ENCODE results near the gene RDH12.
"Not testable (repeated sequence)": the region's sequence is repeated elsewhere in the genome, so short reads cannot be mapped to it uniquely, and the experiment has no call there.

RDH12 gene

GRCh38 chr14:67701492-67701891 is at the start of gene RDH12:
RDH12 (plus strand) TSS chr14:67701886; CDS start chr14:67722643, 20,757 bp downstream.
- DNase-seq: not testable (repeated sequence)

DNA sequence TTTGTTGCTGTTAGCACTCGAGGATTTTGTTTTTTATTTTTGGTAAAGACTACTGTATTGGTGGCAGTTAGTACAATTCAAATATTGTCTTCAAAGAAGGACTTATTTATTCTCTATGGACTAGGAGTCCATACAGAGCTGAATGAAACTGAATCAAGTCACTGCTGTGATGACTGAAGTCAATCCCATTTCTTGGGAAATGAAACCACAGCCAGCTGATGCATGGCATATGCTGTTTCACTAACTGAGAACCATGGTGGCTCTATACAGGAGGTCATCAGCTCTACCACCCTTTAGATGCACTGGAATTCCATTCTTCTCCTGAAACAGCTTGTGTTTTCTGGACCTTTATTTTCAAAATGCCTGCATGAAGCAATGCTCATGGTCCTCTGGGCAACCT is 49.5 kb upstream of the RDH12 start:
- DNase-seq: no peak

DNA sequence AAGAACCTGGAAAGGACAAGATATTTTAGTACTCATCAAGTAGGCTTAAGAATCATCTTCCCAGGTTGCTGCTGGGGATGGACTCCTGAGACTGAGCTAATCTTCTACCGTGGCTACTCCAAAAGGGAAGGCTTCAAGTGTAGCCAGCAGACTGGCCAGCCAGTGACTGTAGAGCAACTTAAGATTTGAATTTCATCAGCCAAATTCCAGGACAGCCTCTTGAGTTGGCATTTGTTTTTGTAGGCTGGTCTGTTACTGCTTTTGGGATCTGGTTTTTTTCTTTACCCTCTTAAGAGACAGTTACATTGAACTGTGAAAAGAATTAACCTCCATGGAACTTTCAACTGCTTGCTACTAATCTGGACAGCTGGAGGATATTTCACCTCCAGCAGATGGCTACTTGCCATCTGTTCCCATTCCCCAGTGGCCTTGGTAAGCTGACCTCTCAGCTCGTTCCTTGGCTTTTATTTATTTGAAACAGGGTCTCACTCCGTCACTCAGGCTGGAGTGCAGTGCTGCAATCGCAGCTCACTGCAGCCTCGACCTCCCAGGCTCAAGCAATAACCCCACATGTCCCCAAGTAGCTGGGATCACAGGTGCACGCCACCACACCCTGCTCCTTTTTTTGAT is 47.9 kb upstream of the RDH12 start:
- DNase-seq: no peak

- DNase-seq: no peak
Measured at GRCh38 chr14:67663633-67664032, 38.1 kb upstream of the RDH12 start.

GRCh38 chr14:67665868-67666267 is 35.8 kb upstream of the RDH12 start:
- no peak for DNase-seq

DNA sequence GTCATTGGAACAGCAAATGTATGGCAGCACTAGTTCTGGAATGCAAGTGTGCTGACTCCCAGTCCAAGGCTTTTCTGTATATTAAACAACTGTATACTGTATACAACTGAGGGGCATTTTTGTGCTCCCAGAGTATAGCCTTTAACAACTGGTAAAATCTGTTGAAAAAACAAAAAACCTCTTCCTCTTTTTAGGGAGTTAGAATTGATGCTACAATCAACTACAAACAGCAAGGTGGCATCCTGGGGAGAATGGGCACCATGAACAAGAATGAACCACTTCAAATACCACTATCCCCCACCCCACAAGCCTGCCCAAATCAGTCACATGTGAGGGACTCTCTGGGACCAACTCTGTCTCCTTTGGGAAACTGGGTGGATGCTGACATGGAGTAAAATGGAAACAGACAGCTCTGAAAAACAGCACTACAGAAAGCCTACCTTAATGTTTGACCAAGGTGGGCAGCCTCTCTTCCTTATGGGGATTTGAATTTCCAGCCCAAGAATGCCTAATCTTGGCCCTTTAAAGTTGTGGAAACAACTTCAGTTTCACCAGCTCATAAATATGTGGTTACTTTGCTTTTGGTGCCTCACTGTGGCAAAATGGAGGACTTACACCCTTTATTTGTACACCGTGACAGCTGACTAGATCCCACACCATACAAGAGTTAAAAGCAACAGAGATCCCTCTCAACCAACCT is 34.8 kb upstream of the RDH12 start:
- no peak for DNase-seq

DNA sequence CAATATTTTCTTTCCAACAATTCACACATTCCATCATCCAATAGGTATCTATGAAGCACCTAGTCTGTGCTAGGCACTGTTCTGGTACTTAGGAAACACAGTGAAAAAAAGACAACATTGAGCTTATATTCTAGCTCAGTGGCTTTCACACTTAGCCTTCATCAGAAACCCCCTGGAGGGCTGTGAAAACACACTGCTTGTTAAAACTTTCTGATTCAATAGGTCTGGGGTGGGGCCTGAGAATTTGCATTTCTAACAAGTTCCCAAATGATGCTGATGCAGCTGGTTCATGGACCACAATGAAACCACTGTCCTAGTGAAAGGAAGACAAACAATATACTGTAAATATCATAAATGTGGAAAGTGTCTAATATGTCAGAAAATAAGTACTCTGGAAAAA is 33.1 kb upstream of the RDH12 start:
- no peak for DNase-seq

DNA sequence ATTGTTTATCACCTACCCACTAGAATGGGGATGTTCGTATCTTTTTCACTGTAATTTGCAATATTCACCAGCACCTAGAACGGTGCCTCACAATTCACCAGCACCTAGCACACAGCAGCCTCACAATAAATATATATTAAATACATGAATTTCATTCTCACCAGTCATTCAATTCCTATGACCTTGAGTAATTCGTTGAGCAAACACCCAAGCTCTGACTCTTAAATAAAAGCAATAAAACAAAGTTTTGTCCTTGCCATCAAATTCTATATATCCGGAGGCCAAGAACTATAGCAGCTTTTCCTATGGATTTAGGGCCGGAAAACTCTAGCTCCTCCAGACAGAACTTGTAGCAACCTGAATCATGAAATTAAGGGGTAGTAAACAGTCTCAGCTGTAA is 28.2 kb upstream of the RDH12 start:
- no peak for DNase-seq

- DNase-seq: peak; percentile 21
Measured at GRCh38 chr14:67674139-67674479, 27.6 kb upstream of the RDH12 start.

DNA sequence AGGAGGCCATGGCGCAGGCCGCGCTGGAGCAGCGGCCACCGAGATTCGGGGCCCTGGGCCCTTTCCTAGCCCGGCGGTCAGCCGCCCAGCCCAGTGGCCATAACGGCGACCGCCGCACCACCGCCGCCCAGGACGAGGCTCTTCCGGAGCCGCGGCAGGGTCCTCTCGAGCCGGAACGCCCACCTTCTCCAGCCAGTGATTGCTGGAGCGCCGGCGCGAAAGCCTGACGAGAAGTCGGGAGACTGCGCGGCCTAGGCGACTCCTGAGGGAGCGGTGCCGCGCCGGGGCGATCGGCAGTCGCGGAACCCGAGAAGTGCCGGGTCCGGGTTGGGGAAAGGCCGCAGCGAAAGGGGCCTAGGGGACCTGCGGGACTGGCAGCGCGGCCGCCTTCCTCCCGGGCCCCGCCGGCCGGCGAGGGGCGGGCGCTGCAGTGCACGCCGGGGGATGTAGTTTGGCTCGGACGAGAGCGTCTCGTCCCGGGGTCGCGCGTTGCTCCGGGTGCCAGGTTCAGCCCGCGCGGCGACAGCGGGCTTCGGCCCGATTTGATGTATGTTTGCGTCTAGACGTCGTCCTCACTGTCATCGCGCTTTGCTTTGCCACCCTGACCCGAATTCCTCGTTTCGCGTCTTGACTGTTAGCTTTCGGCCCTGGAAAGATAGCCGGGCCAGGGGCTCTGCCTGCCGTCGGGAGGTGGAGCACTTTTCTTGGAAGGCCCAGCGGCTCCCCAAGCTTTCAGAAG is 27.0 kb upstream of the RDH12 start, which contains the start of gene VTI1B:
Gene VTI1B, minus strand, starts transcription at position 153 of the 739 bp plus-strand sequence. Its CDS starts 143 bp downstream, at position 10.
- peak; percentile 39 for DNase-seq

GRCh38 chr14:67675219-67675582 is 26.5 kb upstream of the RDH12 start:
- DNase-seq: no peak

DNA sequence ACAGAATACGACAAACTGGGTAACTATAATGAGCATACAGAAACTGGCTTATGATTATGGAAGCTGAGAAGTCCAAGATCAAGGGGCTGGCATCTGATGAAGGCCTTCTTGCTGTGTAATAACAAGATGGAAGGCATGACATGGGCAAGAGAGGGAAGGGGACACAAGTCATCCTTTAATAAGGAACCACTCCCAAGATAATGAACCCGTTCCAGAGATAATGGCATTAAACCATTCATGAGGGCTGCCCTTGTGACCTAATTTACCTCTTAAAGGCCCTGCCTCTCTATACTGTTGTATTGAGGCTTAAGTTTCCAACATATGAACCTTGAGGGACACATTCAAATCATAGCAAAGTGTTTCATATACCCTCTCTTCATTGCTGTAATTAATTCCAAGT is 22.7 kb upstream of the RDH12 start:
- no peak for DNase-seq

- no peak for DNase-seq
Measured at GRCh38 chr14:67680121-67680602, 21.5 kb upstream of the RDH12 start.

- no peak for DNase-seq
Measured at GRCh38 chr14:67680941-67681340, 20.7 kb upstream of the RDH12 start.

- no peak for DNase-seq
Measured at GRCh38 chr14:67683842-67684241, 17.8 kb upstream of the RDH12 start.

DNA sequence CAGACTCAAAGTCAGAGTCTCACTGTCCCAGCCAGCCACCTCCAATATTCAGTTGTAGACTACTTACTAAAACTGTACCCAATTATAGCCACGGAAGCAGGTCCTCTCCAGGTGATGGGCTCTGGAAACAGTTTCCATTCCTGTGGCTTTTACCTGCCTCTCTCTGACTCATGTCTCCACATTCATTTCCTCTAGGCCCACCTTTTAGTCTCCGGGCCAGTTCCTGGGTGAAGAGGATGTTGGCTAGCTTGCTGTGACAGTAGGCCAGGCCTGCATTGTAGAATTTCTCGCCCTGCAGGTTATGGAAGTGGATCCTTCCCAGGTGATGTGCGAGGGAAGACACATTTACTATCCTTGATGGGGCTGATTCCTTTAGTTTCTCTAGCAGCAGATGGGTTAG is 11.7 kb upstream of the RDH12 start:
- no peak for DNase-seq

DNA sequence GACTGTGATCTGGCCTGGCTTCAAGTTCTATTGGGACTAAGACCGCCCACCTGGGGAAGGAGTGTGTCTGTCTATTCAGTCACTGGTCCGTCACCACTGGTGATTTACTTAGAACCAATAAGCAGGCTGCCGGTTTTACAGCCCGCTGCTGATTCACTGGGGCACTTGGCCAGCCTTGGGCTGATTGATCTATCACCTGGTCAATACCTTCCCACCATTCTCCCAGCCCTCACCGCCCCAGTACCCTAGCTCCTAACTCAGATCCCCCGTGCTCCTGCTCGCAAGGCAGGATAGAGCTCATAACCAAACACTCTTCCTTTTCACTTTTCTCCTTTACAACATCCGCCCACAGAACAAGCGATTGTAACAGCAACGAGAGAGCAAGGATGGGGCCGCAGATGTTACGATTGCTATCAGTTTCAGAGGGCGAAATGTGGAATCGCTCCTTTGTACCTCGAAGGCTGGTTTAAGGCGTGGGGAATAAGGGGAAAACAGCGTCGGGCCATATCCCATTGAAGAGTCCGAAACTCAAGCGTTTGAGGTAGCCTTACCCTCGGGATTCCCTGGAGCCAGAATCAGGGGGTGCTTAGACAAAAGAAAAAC is 6.8 kb upstream of the RDH12 start:
- peak; percentile 13 for DNase-seq

GRCh38 chr14:67695394-67695949 is 6.2 kb upstream of the RDH12 start, which contains the start of gene RDH11:
RDH11 (minus strand) TSS chr14:67695764; CDS start chr14:67695703, 61 bp downstream.
- DNase-seq: peak; percentile 70

GRCh38 chr14:67697006-67697405 is 4.7 kb upstream of the RDH12 start:
- DNase-seq: no peak

DNA sequence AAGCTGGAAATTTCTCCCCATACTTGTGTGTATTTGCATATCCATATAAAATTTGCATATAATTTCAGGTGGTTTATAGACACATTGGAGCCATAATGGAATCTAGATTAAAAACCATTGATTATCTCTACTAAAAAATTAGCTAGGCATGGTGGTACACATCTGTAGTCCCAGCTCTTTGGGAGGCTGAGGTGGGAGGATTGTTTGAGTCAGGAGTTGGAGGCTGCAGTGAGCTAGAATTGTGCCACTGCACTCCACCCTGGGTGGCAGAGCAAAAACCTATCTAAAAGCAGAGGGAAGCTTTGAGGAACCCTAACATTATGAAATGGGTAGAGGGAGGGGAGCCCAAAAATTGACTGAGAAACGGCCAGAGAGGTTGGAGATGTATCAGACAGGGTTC is 3.5 kb upstream of the RDH12 start:
- no peak for DNase-seq

DNA sequence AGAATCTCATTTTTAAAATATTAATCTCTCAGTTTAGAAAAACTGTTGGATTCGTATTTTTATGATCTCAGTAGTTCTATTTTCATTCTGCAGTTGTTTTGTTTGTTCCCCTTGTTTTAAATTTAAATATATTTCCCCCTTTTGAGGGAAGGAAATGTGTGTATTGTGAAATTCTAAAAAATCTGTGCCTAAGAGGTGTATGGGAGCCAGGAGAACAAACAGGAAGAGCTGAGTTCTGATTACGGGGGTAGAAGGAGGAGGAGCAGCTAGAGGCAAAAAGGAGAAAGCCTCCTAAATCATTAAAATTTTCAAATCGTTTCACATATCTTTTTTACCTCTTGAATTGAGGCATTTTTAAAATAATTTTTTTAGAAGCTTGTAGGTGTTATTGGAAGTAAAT is 2.3 kb downstream of the RDH12 start:
- no peak for DNase-seq

DNA sequence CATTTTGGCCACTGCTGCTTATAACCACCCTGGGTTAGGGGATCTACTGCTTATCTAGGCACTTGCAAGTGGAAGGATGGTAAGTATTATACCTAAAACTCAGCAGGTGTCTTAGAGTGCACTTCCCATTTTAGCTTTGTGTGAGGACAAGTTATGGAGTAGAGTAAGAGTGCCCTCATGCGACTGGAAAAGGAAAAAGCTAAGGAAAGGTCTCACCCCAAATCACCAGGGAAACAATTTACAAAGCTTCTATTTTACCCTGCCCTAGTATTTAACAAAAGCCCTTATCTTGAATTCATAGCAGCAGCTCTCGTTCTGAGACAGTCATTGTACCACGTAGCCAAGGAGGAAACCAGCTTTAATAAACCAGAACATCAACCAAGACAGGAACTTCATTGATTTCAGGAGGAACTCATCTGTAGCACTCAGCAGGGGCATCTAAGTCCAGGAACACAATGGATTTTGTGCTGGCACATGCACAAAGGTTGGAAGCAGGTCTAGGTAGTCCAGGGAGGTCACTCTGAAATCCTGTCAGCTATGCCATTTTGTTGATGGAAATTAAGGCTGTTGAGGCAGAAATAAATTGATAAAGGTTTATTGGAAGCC is 2.9 kb downstream of the RDH12 start:
- DNase-seq: peak; percentile 75

GRCh38 chr14:67705211-67705610 is 3.5 kb downstream of the RDH12 start:
- DNase-seq: no peak

Measured in NCI-H187 treated with DMSO at 0.1 percent for 48 hours (cell line).